A549 (cell line): Measurements from ENCODE around the gene KCNA1. TPM values are rescaled to one million over a fixed set of nuclear protein-coding genes. Genes with fewer than 3 reads are reported as not detected.

Experiments used
- ATAC-seq, 2 experiments: fragments of 200-7000 bp in 1 of 2; fragments of >200 bp in 1 of 2; cut with Nextera tagmentation in 1 of 2; cut with Tn5 transposase in 1 of 2; 3 replicates each; pipeline versions ENCODE4 v1.8.0 to v1.9.1; 2018 to 2020; ENCODE audit warnings: mild to moderate bottlenecking in 1 of 2, moderate library complexity in 1 of 2
- CTCF ChIA-PET: fragments of 300-600 bp; sonication (Branson Sonifier 250); formaldehyde crosslinking; extraction: SDS; loops from one replicate; lab custom pipeline; 2021; ENCODE audit warnings: antibody characterized with exemption, inconsistent platforms; lab: Yijun Ruan, JAX
- POLR2A ChIA-PET: fragments of 350-600 bp; formaldehyde crosslinking; extraction: SDS; loops from one replicate; lab custom pipeline; 2021; ENCODE audit warnings: antibody characterized with exemption, inconsistent platforms; lab: Yijun Ruan, JAX
- DNase-seq, 2 experiments: peaks; one replicate each; pipeline versions ENCODE4 v3.0.0 to v3.0.0-alpha.2; 2011 to 2016; ENCODE audit warnings: low read depth in 1 of 2, low spot score in 1 of 2
- FAIRE-seq: peaks from 2 replicates; lab custom pipeline; 2011; peaks lifted over from hg19 to GRCh38; lab: Jason Lieb, UNC
- H3K27ac ChIP-seq, 2 experiments: fragments of >200 bp; sonication (Bioruptor Twin); formaldehyde crosslinking; 3 replicates each; pipeline ENCODE4 v1.5.1; 2016 to 2017
- H3K4me1 ChIP-seq: fragments of >200 bp; sonication (Bioruptor Twin); formaldehyde crosslinking; 3 replicates; pipeline ENCODE4 v1.6.1; 2016
- H3K4me2 ChIP-seq: fragments of >200 bp; sonication (Bioruptor Twin); formaldehyde crosslinking; 3 replicates; pipeline ENCODE4 v1.6.1; 2016
- H3K4me3 ChIP-seq: fragments of >200 bp; sonication (Bioruptor Twin); formaldehyde crosslinking; 3 replicates; pipeline ENCODE4 v1.5.1; 2016
- H3K9me3 ChIP-seq: fragments of >200 bp; sonication (Bioruptor Twin); formaldehyde crosslinking; 3 replicates; pipeline ENCODE4 v1.6.1; 2016
- CEBPB ChIP-seq, 2 experiments: fragments of >200 bp in 1 of 2; sonication (Bioruptor Twin) in 1 of 2; formaldehyde crosslinking in 1 of 2; IDR thresholded peaks; 2 replicates each; pipeline ENCODE4 v1.6.1; 2012 to 2016
- CHD2 ChIP-seq: fragments of 150-350 bp; IDR thresholded peaks from 2 replicates; pipeline ENCODE4 v1.6.1; 2014; ENCODE audit warnings: low read length; ENCODE audit not compliant: partially characterized antibody
- CHD4 ChIP-seq: fragments of 200-600 bp; sonication (generic); IDR thresholded peaks from 2 replicates; pipeline ENCODE4 v1.6.1; 2016; ENCODE audit warnings: antibody characterized with exemption, mild to moderate bottlenecking, borderline replicate concordance
- EHMT2 ChIP-seq: fragments of 200-600 bp; sonication (generic); IDR thresholded peaks from 2 replicates; pipeline ENCODE4 v1.6.1; 2016; ENCODE audit warnings: antibody characterized with exemption, low read depth, mild to moderate bottlenecking, moderate library complexity
- FOSB ChIP-seq: fragments of 250-450 bp; sonication (Bioruptor Pico); IDR thresholded peaks from 2 replicates; pipeline ENCODE4 v1.5.0; 2020; ENCODE audit warnings: mild to moderate bottlenecking, moderate library complexity
- FOSL2 ChIP-seq, 2 experiments: fragments of 450-650 bp in 1 of 2; fragments of >200 bp in 1 of 2; sonication (Bioruptor Twin) in 1 of 2; formaldehyde crosslinking; IDR thresholded peaks; 2 replicates each; pipeline versions ENCODE4 v1.5.0 to v1.6.1; 2016 to 2020; ENCODE audit warnings: mild to moderate bottlenecking in 1 of 2, moderate library complexity in 1 of 2
- HDAC2 ChIP-seq: fragments of 200-600 bp; sonication (generic); IDR thresholded peaks from 2 replicates; pipeline ENCODE4 v1.6.1; 2016
- HEYL ChIP-seq: fragments of 250-450 bp; sonication (Bioruptor Pico); IDR thresholded peaks from 2 replicates; pipeline ENCODE4 v1.8.0; 2021; ENCODE audit warnings: mild to moderate bottlenecking, moderate library complexity
- HOXB5 ChIP-seq: fragments of 250-450 bp; sonication (Bioruptor Pico); IDR thresholded peaks from 2 replicates; pipeline ENCODE4 v1.5.0; 2020; ENCODE audit warnings: mild to moderate bottlenecking, moderate library complexity
- JUN ChIP-seq, 2 experiments: fragments of >200 bp; sonication (Bioruptor Twin); formaldehyde crosslinking; IDR thresholded peaks; 2 replicates in 1 of 2; 3 replicates in 1 of 2; pipeline ENCODE4 v1.6.1; 2016 to 2017
- JUNB ChIP-seq: fragments of >200 bp; sonication (Bioruptor Twin); formaldehyde crosslinking; IDR thresholded peaks from 2 replicates; pipeline ENCODE4 v1.6.1; 2016
- KDM5A ChIP-seq: fragments of 200-600 bp; sonication (generic); IDR thresholded peaks from 2 replicates; pipeline ENCODE4 v1.6.1; 2016; ENCODE audit warnings: antibody characterized with exemption, mild to moderate bottlenecking
- MAZ ChIP-seq: fragments of 150-350 bp; IDR thresholded peaks from 2 replicates; pipeline ENCODE4 v1.6.1; 2014; ENCODE audit warnings: antibody characterized with exemption, low read depth, low read length, borderline replicate concordance
- NFE2L2 ChIP-seq: fragments of 150-350 bp; conservative IDR thresholded peaks from 2 replicates; pipeline ENCODE4 v1.6.1; 2014; ENCODE audit warnings: low read length
- POLR2A ChIP-seq: IDR thresholded peaks from 2 replicates; pipeline ENCODE4 v1.6.1; 2012; ENCODE audit warnings: mild to moderate bottlenecking, low read length
- POLR2AphosphoS2 ChIP-seq: conservative IDR thresholded peaks from 2 replicates; pipeline ENCODE4 v1.6.1; 2012; ENCODE audit warnings: low read length, improper control_type of control experiment, inconsistent platforms
- RCOR1 ChIP-seq: fragments of 150-350 bp; IDR thresholded peaks from 2 replicates; pipeline ENCODE4 v1.6.1; 2014; ENCODE audit warnings: antibody characterized with exemption, low read length, low read depth
- TP53 ChIP-seq: fragments of 250-450 bp; sonication (Bioruptor Pico); IDR thresholded peaks from 2 replicates; pipeline ENCODE4 v1.5.0; 2021; ENCODE audit warnings: mild to moderate bottlenecking, moderate library complexity
- ZC3H11A ChIP-seq: fragments of 450-650 bp; IDR thresholded peaks from 2 replicates; pipeline ENCODE4 v1.6.1; 2014; ENCODE audit warnings: antibody characterized with exemption, mild to moderate bottlenecking
- ZNF302 ChIP-seq: fragments of 250-450 bp; sonication (Bioruptor Pico); IDR thresholded peaks from 2 replicates; pipeline ENCODE4 v1.9.0; 2021; ENCODE audit warnings: inconsistent platforms, mild to moderate bottlenecking, moderate library complexity
- ZSCAN20 ChIP-seq: fragments of 250-450 bp; sonication (Bioruptor Pico); IDR thresholded peaks from 2 replicates; pipeline ENCODE4 v1.8.0; 2022; ENCODE audit warnings: mild to moderate bottlenecking, moderate library complexity
- WGBS: methylation state at CpG from one replicate; pipeline ENCODE4 v1.1.6; 2017; ENCODE audit errors: missing lambda C conversion rate; 5-methylcytosine and 5-hydroxymethylcytosine counted together
- polyA plus RNA-seq, 4 experiments: library from polyadenylated mRNA; depleted of rRNA in 3 of 4; stranded (reverse); fragments of >200 nt; fragmentation: RNase III in 1 of 4; extraction: RNeasy Plus Mini Kit Qiagen cat#74134 plus additional on column Dnase treatment in 1 of 4; gene quantifications; 2 replicates in 3 of 4; 3 replicates in 1 of 4; pipeline ENCODE4 v1.2.3, GENCODE V29; 2011 to 2017
- TF ChIP-seq, protein P1 (sequence below): fragments of 250-450 bp; sonication (Bioruptor Pico); IDR thresholded peaks from 2 replicates; pipeline ENCODE4 v1.5.0; 2021; ENCODE audit warnings: mild to moderate bottlenecking, moderate library complexity, borderline replicate concordance
- TF ChIP-seq, protein P2 (sequence below): IDR thresholded peaks from 2 replicates; pipeline ENCODE4 v1.6.1; 2012
- TF ChIP-seq, protein P3 (sequence below): fragments of >200 bp; sonication (Bioruptor Twin); formaldehyde crosslinking; IDR thresholded peaks from 3 replicates; pipeline ENCODE4 v1.5.1; 2016

The KCNA1 gene
- polyA plus RNA-seq, 2 of the 4 experiments (the other 2 are of a cell fraction), result not detected

DNA sequence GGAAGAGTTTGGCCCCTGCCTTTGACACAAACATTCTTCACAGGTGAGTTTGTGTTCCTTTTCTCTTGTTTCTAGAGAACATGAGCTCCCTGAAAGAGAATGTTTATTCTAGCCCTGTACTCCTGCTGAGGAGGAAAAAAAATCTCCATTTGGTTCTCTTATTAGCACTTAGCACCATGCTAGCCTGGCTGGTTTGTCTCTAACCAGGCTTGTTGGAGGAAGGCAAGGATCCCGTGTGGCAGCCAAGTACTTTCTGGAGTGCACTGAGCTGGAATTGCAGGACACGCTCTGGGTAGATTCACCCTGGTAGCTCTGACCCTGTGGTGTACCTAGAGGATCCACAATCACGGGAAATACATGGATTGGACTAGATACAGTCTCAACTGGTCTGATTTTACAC, 41.9 kb downstream of the KCNA1 start:
- CTCF ChIA-PET, result interaction anchor here (0.6 to 1.0 kb wide), 3 partner anchors 24 to 93 kb away, joined by 3 to 6 read pairs (median 3); no protein-coding TSS in a partner anchor

DNA sequence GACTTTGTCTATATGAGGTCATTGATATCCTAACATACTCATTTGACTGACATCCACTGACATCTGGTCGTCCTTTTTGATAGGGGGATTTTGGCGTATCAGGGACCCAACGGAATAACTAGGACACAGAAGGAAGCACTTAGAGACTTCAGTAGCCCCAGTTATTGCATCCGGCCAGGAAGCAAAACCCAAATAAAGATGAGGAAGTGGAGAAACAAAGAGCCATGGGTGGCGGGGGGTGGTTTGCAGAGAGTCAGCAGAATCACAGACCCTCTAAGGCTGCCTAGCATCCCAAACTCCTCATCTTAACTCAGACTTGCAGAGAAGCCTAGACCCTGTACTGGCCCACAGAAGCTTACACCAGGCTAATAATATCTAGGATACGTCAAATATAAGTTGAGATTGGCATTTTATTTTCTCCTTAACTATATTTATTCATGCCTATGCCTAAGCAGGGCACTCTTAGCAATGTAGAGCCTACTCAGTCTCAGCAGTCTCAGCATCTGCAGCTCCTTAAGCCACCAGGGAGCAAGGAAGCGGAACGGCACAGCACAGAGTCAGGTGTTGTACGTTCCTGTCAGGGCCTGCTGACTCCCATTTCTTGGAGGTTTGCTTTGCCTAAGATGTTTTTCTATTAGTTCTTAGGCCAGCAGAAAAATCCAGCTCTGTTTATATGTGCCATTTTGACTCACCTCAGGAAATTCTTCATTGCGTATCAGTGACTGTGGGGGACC, 45.1 kb downstream of the KCNA1 start:
- no peaks in the 10 kb centered on the region for H3K4me1 ChIP-seq
- H3K9me3 ChIP-seq, result no peaks in the 10 kb centered on the region
- DNase-seq (no peak), FAIRE-seq (no peak), ATAC-seq (no peak)
- TF ChIP-seq NFE2L2, result no peak
- TF ChIP-seq ZNF302 (CRISPR knock-in tag), result no peak
- no peak for TF ChIP-seq CHD2
- no peak for TF ChIP-seq HDAC2
- H3K4me3 ChIP-seq, result no peak overlapping the region
- 15% methylated on average over 10 of the region's 10 CpGs for WGBS
- no peak overlapping the region for H3K27ac ChIP-seq
- POLR2A ChIA-PET, result no interaction called here
- CTCF ChIA-PET, result no interaction called here
- no peak overlapping the region for H3K4me2 ChIP-seq

More for the DNA sequence above, 41.9 kb downstream of the KCNA1 start:
- FAIRE-seq (no peak), DNase-seq (no peak), ATAC-seq (no peak; a peak in 1 of 6 replicates)
- TF ChIP-seq FOSL2 (IDR thresholded peaks at IDR 0.05) (no peak), FOSL2 (CRISPR knock-in tag; IDR thresholded peaks at IDR 0.05) (no peak), FOSB (no peak), MAZ (no peak), NFE2L2 (no peak), POLR2A (no peak), EHMT2 (no peak), TP53 (CRISPR knock-in tag) (no peak), JUNB (no peak)
- TF ChIP-seq, protein P1, sequence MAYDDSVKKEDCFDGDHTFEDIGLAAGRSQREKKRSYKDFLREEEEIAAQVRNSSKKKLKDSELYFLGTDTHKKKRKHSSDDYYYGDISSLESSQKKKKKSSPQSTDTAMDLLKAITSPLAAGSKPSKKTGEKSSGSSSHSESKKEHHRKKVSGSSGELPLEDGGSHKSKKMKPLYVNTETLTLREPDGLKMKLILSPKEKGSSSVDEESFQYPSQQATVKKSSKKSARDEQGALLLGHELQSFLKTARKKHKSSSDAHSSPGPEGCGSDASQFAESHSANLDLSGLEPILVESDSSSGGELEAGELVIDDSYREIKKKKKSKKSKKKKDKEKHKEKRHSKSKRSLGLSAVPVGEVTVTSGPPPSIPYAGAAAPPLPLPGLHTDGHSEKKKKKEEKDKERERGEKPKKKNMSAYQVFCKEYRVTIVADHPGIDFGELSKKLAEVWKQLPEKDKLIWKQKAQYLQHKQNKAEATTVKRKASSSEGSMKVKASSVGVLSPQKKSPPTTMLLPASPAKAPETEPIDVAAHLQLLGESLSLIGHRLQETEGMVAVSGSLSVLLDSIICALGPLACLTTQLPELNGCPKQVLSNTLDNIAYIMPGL (CRISPR knock-in tag), result no peak
- TF ChIP-seq, protein P2, sequence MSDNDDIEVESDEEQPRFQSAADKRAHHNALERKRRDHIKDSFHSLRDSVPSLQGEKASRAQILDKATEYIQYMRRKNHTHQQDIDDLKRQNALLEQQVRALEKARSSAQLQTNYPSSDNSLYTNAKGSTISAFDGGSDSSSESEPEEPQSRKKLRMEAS, result no peak
- Histone ChIP-seq H3K4me1 (no peaks in the 10 kb centered on the region), H3K27ac (no peak overlapping the region), H3K4me3 (no peak overlapping the region), H3K9me3 (no peaks in the 10 kb centered on the region), H3K4me2 (no peak overlapping the region)
- POLR2A ChIA-PET, result no interaction called here
- 3% methylated on average over 3 of the region's 3 CpGs for WGBS

DNA sequence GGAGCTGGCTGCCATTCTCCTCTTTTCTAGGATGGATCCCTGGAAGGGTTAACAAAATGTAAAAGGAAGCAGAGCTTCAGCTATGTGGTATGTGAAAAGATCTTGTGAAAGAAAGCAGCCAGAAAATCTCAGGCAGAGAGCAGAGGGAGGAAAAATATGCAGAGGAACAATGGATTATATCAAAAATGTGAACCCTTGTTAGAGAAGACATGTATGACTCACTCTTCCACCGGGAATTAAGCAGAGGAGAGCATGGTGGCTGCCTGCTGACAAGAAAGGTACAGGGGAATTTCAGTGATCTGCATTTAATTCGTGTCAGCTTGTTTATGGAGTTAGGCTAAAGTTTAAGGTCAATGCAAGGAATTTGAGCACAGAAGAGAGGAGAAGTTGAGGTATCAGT, 46.3 kb downstream of the KCNA1 start:
- no peak for DNase-seq
- no peaks in the 10 kb centered on the region for H3K4me1 ChIP-seq
- no peaks in the 10 kb centered on the region for H3K9me3 ChIP-seq
- ATAC-seq, result no peak
- CTCF ChIA-PET, result no interaction called here
- H3K27ac ChIP-seq, result no peak overlapping the region
- WGBS, result 0% methylated on average over 2 of the region's 2 CpGs
- no peak overlapping the region for H3K4me3 ChIP-seq
- no peak for TF ChIP-seq RCOR1
- TF ChIP-seq, protein P3, sequence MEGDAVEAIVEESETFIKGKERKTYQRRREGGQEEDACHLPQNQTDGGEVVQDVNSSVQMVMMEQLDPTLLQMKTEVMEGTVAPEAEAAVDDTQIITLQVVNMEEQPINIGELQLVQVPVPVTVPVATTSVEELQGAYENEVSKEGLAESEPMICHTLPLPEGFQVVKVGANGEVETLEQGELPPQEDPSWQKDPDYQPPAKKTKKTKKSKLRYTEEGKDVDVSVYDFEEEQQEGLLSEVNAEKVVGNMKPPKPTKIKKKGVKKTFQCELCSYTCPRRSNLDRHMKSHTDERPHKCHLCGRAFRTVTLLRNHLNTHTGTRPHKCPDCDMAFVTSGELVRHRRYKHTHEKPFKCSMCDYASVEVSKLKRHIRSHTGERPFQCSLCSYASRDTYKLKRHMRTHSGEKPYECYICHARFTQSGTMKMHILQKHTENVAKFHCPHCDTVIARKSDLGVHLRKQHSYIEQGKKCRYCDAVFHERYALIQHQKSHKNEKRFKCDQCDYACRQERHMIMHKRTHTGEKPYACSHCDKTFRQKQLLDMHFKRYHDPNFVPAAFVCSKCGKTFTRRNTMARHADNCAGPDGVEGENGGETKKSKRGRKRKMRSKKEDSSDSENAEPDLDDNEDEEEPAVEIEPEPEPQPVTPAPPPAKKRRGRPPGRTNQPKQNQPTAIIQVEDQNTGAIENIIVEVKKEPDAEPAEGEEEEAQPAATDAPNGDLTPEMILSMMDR, result no peak
- no peak for TF ChIP-seq HEYL (CRISPR knock-in tag)
- TF ChIP-seq JUN (IDR thresholded peaks at IDR 0.05), result no peak
- TF ChIP-seq, protein P2, result no peak
- TF ChIP-seq CHD4, result no peak
- no peak for TF ChIP-seq CEBPB (IDR thresholded peaks at IDR 0.05)
- TF ChIP-seq ZSCAN20 (CRISPR knock-in tag), result no peak
- TF ChIP-seq JUNB, result no peak
- TF ChIP-seq NFE2L2, result no peak
- no peak for TF ChIP-seq POLR2AphosphoS2
- TF ChIP-seq HOXB5, result no peak
- TF ChIP-seq ZNF302 (CRISPR knock-in tag), result no peak
- no peak for TF ChIP-seq ZC3H11A
- TF ChIP-seq KDM5A, result no peak
- no peak for FAIRE-seq
- no peak overlapping the region for H3K4me2 ChIP-seq
- POLR2A ChIA-PET, result no interaction called here
